HepG2 (cell line): ENCODE results near the gene TRPV2. TPM values are rescaled to one million over a fixed set of nuclear protein-coding genes. Genes with fewer than 3 reads are reported as not detected.

Experiments
- ARHGAP35 ChIP-seq: sonication (generic); formaldehyde crosslinking; IDR thresholded peaks from 2 replicates; pipeline ENCODE4 v1.9.0; 2022; ENCODE audit warnings: mild to moderate bottlenecking, inconsistent platforms, moderate library complexity, missing genetic modification reagents, borderline replicate concordance
- FOXJ3 ChIP-seq: sonication (generic); formaldehyde crosslinking; IDR thresholded peaks from 2 replicates; pipeline ENCODE4 v1.4.0; 2020; ENCODE audit warnings: missing genetic modification reagents, mild to moderate bottlenecking, borderline replicate concordance
- HNRNPH1 ChIP-seq: fragments of 200-400 bp; formaldehyde crosslinking; optimal IDR thresholded peaks from 2 replicates; pipeline ENCODE3; 2017; ENCODE audit warnings: mild to moderate bottlenecking, low read depth, low read length
- HOXA9 ChIP-seq: sonication (generic); formaldehyde crosslinking; IDR thresholded peaks from 2 replicates; pipeline ENCODE4 v1.8.1; 2022; ENCODE audit warnings: missing genetic modification reagents, mild to moderate bottlenecking, moderate library complexity, borderline replicate concordance
- JUN ChIP-seq: sonication (generic); formaldehyde crosslinking; IDR thresholded peaks from 2 replicates; pipeline ENCODE4 v1.4.0; 2020; ENCODE audit warnings: mild to moderate bottlenecking, missing genetic modification reagents
- MIER2 ChIP-seq: IDR thresholded peaks from 2 replicates; pipeline ENCODE4 v1.6.1; 2016; ENCODE audit warnings: missing biosample characterization, missing genetic modification reagents
- NRL ChIP-seq: sonication (generic); formaldehyde crosslinking; IDR thresholded peaks from 2 replicates; pipeline ENCODE4 v1.5.0; 2020; ENCODE audit warnings: missing genetic modification reagents, mild to moderate bottlenecking, moderate library complexity, borderline replicate concordance
- RBM39 ChIP-seq: fragments of 200-400 bp; formaldehyde crosslinking; IDR thresholded peaks from one replicate; pipeline ENCODE4 v1.6.1; 2018; ENCODE audit warnings: antibody characterized with exemption, mild to moderate bottlenecking, low read depth, low read length; ENCODE audit not compliant: poor library complexity, severe bottlenecking
- SRSF4 ChIP-seq: fragments of 200-400 bp; formaldehyde crosslinking; IDR thresholded peaks from one replicate; pipeline ENCODE4 v1.6.1; 2018; ENCODE audit warnings: mild to moderate bottlenecking, low read depth, low read length, moderate library complexity; ENCODE audit not compliant: poor library complexity, severe bottlenecking
- TBL1XR1 ChIP-seq: fragments of 150-350 bp; IDR thresholded peaks from 2 replicates; pipeline ENCODE4 v1.6.1; 2014; ENCODE audit warnings: borderline replicate concordance, low read length; ENCODE audit not compliant: partially characterized antibody
- ZBTB3 ChIP-seq: sonication (generic); formaldehyde crosslinking; IDR thresholded peaks from 2 replicates; pipeline ENCODE4 v1.4.0; 2020; ENCODE audit warnings: low read depth, mild to moderate bottlenecking, moderate library complexity, missing genetic modification reagents, borderline replicate concordance
- ZNF12 ChIP-seq: sonication (generic); formaldehyde crosslinking; IDR thresholded peaks from 2 replicates; pipeline ENCODE4 v1.5.0; 2020; ENCODE audit warnings: missing genetic modification reagents
- ZNF207 ChIP-seq: fragments of 450-650 bp; IDR thresholded peaks from 2 replicates; pipeline ENCODE4 v1.6.1; 2016; ENCODE audit warnings: antibody characterized with exemption, borderline replicate concordance
- ZNF292 ChIP-seq: sonication (generic); formaldehyde crosslinking; IDR thresholded peaks from 2 replicates; pipeline ENCODE4 v1.8.1; 2022; ENCODE audit warnings: mild to moderate bottlenecking, low read depth, missing genetic modification reagents, borderline replicate concordance
- ZNF343 ChIP-seq: sonication (generic); formaldehyde crosslinking; IDR thresholded peaks from 2 replicates; pipeline ENCODE4 v1.4.0; 2020; ENCODE audit warnings: mild to moderate bottlenecking, missing genetic modification reagents
- ZNF572 ChIP-seq: sonication (generic); formaldehyde crosslinking; IDR thresholded peaks from 2 replicates; pipeline ENCODE4 v1.5.1; 2020; ENCODE audit warnings: mild to moderate bottlenecking, missing genetic modification reagents
- ZNF747 ChIP-seq: sonication (generic); formaldehyde crosslinking; IDR thresholded peaks from 2 replicates; pipeline ENCODE4 v1.8.1; 2023; ENCODE audit warnings: missing genetic modification reagents, mild to moderate bottlenecking, borderline replicate concordance
- ZSCAN22 ChIP-seq: sonication (generic); formaldehyde crosslinking; IDR thresholded peaks from 2 replicates; pipeline ENCODE4 v1.4.0; 2020; ENCODE audit warnings: mild to moderate bottlenecking, missing genetic modification reagents
- polyA plus RNA-seq, 8 experiments: library from polyadenylated mRNA; depleted of rRNA in 3 of 8; stranded (reverse) in 7 of 8; unstranded in 1 of 8; fragments of >200 nt; fragmentation: Illumina TruSeq in 4 of 8; extraction: Trizol in 4 of 8; gene quantifications; 2 replicates each; pipeline versions ENCODE4 v1.2.1 to v1.2.3, GENCODE V29; 2011 to 2016; ENCODE audit warnings: low read depth in 4 of 8, missing spikeins in 1 of 8, mixed read lengths in 1 of 8; ENCODE audit not compliant: insufficient read depth in 1 of 8
- total RNA-seq, 5 experiments: library from RNA; depleted of rRNA; stranded (reverse); fragments of >200 nt; fragmentation: Illumina TruSeq; extraction: Trizol; gene quantifications; 2 replicates each; pipeline ENCODE4 v1.2.3, GENCODE V29; 2016; ENCODE audit warnings: low read depth in 1 of 5
- TF ChIP-seq, protein P1 (sequence below): sonication (generic); formaldehyde crosslinking; IDR thresholded peaks from 2 replicates; pipeline ENCODE4 v1.8.1; 2023; ENCODE audit warnings: mild to moderate bottlenecking, missing genetic modification reagents
- TF ChIP-seq, protein P2 (sequence below): IDR thresholded peaks from 2 replicates; pipeline ENCODE4 v1.4.0; 2020; ENCODE audit warnings: mild to moderate bottlenecking, missing genetic modification reagents
- TF ChIP-seq, protein P3 (sequence below): sonication (generic); formaldehyde crosslinking; IDR thresholded peaks from 2 replicates; pipeline ENCODE4 v1.5.0; 2020; ENCODE audit warnings: mild to moderate bottlenecking, missing genetic modification reagents

TRPV2 gene
- total and polyA plus RNA-seq, 2 of the 13 experiments (the other 11 are each of a cell fraction or from before 2014, with no cell fraction given) = 13.6 to 21.3 TPM

DNA sequence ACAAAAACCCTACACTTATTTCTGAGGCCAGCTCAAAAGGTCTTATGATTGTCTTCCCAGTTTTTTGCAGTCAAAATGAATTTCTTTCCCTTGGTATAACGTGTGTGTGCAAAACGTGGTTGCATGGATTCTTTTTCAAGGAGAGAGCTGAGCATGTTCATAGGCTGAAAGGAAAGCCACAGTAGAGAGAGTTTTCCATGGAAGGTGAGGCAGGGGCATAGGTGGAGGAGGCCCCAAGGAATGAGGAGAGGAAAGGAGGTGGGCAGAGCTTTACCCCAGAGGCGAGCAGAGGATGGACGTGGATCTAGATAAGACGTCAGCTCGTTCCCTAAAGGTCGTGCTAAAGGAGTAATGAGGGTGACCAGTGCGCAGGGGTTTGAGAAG lies 22.8 kb downstream of the TRPV2 start (continued):
- TF ChIP-seq, protein P1, sequence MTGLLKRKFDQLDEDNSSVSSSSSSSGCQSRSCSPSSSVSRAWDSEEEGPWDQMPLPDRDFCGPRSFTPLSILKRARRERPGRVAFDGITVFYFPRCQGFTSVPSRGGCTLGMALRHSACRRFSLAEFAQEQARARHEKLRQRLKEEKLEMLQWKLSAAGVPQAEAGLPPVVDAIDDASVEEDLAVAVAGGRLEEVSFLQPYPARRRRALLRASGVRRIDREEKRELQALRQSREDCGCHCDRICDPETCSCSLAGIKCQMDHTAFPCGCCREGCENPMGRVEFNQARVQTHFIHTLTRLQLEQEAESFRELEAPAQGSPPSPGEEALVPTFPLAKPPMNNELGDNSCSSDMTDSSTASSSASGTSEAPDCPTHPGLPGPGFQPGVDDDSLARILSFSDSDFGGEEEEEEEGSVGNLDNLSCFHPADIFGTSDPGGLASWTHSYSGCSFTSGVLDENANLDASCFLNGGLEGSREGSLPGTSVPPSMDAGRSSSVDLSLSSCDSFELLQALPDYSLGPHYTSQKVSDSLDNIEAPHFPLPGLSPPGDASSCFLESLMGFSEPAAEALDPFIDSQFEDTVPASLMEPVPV (CRISPR knock-in tag) = no peak; the same call in 1 of the 2 replicates
- TF ChIP-seq HOXA9 = 0 out of 2 replicates have a peak, but pooled peaks have one; percentile 19
- no peak for TF ChIP-seq ZNF343
- TF ChIP-seq ZSCAN22 (CRISPR knock-in tag) = 0 out of 2 replicates have a peak, but pooled peaks have one; percentile 11
- no peak for TF ChIP-seq SRSF4
- TF ChIP-seq, protein P2, sequence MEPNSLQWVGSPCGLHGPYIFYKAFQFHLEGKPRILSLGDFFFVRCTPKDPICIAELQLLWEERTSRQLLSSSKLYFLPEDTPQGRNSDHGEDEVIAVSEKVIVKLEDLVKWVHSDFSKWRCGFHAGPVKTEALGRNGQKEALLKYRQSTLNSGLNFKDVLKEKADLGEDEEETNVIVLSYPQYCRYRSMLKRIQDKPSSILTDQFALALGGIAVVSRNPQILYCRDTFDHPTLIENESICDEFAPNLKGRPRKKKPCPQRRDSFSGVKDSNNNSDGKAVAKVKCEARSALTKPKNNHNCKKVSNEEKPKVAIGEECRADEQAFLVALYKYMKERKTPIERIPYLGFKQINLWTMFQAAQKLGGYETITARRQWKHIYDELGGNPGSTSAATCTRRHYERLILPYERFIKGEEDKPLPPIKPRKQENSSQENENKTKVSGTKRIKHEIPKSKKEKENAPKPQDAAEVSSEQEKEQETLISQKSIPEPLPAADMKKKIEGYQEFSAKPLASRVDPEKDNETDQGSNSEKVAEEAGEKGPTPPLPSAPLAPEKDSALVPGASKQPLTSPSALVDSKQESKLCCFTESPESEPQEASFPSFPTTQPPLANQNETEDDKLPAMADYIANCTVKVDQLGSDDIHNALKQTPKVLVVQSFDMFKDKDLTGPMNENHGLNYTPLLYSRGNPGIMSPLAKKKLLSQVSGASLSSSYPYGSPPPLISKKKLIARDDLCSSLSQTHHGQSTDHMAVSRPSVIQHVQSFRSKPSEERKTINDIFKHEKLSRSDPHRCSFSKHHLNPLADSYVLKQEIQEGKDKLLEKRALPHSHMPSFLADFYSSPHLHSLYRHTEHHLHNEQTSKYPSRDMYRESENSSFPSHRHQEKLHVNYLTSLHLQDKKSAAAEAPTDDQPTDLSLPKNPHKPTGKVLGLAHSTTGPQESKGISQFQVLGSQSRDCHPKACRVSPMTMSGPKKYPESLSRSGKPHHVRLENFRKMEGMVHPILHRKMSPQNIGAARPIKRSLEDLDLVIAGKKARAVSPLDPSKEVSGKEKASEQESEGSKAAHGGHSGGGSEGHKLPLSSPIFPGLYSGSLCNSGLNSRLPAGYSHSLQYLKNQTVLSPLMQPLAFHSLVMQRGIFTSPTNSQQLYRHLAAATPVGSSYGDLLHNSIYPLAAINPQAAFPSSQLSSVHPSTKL (CRISPR knock-in tag) = no peak
- no peak for TF ChIP-seq RBM39
- TF ChIP-seq MIER2 (CRISPR knock-in tag) = 0 out of 2 replicates have a peak, but pooled peaks have one; percentile 5
- TF ChIP-seq TBL1XR1 = no peak
- 0 out of 2 replicates have a peak, but pooled peaks have one; percentile 30 for TF ChIP-seq ZNF572
- TF ChIP-seq ZNF12 (CRISPR knock-in tag) = no peak
- no peak for TF ChIP-seq ZNF292 (CRISPR knock-in tag)
- no peak for TF ChIP-seq ZNF747 (CRISPR knock-in tag)
- 0 out of 2 replicates have a peak, but pooled peaks have one; percentile 12 for TF ChIP-seq NRL (CRISPR knock-in tag)
- TF ChIP-seq ZBTB3 (CRISPR knock-in tag) = no peak
- no peak for TF ChIP-seq ARHGAP35 (CRISPR knock-in tag)
- TF ChIP-seq, protein P3, sequence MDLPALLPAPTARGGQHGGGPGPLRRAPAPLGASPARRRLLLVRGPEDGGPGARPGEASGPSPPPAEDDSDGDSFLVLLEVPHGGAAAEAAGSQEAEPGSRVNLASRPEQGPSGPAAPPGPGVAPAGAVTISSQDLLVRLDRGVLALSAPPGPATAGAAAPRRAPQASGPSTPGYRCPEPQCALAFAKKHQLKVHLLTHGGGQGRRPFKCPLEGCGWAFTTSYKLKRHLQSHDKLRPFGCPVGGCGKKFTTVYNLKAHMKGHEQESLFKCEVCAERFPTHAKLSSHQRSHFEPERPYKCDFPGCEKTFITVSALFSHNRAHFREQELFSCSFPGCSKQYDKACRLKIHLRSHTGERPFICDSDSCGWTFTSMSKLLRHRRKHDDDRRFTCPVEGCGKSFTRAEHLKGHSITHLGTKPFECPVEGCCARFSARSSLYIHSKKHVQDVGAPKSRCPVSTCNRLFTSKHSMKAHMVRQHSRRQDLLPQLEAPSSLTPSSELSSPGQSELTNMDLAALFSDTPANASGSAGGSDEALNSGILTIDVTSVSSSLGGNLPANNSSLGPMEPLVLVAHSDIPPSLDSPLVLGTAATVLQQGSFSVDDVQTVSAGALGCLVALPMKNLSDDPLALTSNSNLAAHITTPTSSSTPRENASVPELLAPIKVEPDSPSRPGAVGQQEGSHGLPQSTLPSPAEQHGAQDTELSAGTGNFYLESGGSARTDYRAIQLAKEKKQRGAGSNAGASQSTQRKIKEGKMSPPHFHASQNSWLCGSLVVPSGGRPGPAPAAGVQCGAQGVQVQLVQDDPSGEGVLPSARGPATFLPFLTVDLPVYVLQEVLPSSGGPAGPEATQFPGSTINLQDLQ (CRISPR knock-in tag) = no peak; the same call in none of the 2 replicates
- TF ChIP-seq ZNF207 = no peak
- no peak for TF ChIP-seq HNRNPH1
- peak; percentile 3; the same call in 1 of the 2 replicates for TF ChIP-seq JUN (CRISPR knock-in tag)
- no peak for TF ChIP-seq FOXJ3 (CRISPR knock-in tag)
